ENCODE results near the gene SLC1A4.
A peak's percentile ranks its signal among the peaks of the same experiment; 100 is the strongest.
"Not testable (repeated sequence)": the region's sequence is repeated elsewhere in the genome, so short reads cannot be mapped to it uniquely, and the experiment has no call there.

SLC1A4 gene

GRCh38 chr2:64987001-64987955 lies 1.9 kb upstream of the SLC1A4 start:
- in situ Hi-C loops (cut with HindIII; ENCODE audit: low pct_ligation_motif_present, low pct_unique_long_range_greater_than_20kb, low sequenced_read_pairs), result no loop called here
- peak; percentile 40 for DNase-seq

- in situ Hi-C loops (cut with HindIII; ENCODE audit: low pct_ligation_motif_present, low pct_unique_long_range_greater_than_20kb, low sequenced_read_pairs), result no loop called here
- no peak for DNase-seq
Measured at GRCh38 chr2:64987956-64988419, 1.2 kb upstream of the SLC1A4 start.

GRCh38 chr2:64988420-64989125 lies 626 bp upstream of the SLC1A4 start:
- peak; percentile 87 for DNase-seq
- in situ Hi-C loops (cut with HindIII; ENCODE audit: low pct_ligation_motif_present, low pct_unique_long_range_greater_than_20kb, low sequenced_read_pairs), result no loop called here

- in situ Hi-C loops (cut with HindIII; ENCODE audit: low pct_ligation_motif_present, low pct_unique_long_range_greater_than_20kb, low sequenced_read_pairs), result no loop called here
- DNase-seq, result no peak
Measured at GRCh38 chr2:64989982-64990614, 899 bp downstream of the SLC1A4 start.

GRCh38 chr2:64990876-64991275 lies 1.7 kb downstream of the SLC1A4 start:
- in situ Hi-C loops (cut with HindIII; ENCODE audit: low pct_ligation_motif_present, low pct_unique_long_range_greater_than_20kb, low sequenced_read_pairs), result no loop called here
- DNase-seq, result no peak

- DNase-seq, result no peak
- in situ Hi-C loops (cut with HindIII; ENCODE audit: low pct_ligation_motif_present, low pct_unique_long_range_greater_than_20kb, low sequenced_read_pairs), result no loop called here
Measured at GRCh38 chr2:64992218-64992617, 3.0 kb downstream of the SLC1A4 start.

- DNase-seq, result no peak
- in situ Hi-C loops (cut with HindIII; ENCODE audit: low pct_ligation_motif_present, low pct_unique_long_range_greater_than_20kb, low sequenced_read_pairs), result no loop called here
Measured at GRCh38 chr2:64992990-64993389, 3.8 kb downstream of the SLC1A4 start.

GRCh38 chr2:64995041-64995440 lies 5.8 kb downstream of the SLC1A4 start:
- no peak for DNase-seq
- in situ Hi-C loops (cut with HindIII; ENCODE audit: low pct_ligation_motif_present, low pct_unique_long_range_greater_than_20kb, low sequenced_read_pairs), result no loop called here

- in situ Hi-C loops (cut with HindIII; ENCODE audit: low pct_ligation_motif_present, low pct_unique_long_range_greater_than_20kb, low sequenced_read_pairs), result no loop called here
Measured at GRCh38 chr2:64996871-64997307, 7.7 kb downstream of the SLC1A4 start.

GRCh38 chr2:64998658-64999061 lies 9.5 kb downstream of the SLC1A4 start:
- in situ Hi-C loops (cut with HindIII; ENCODE audit: low pct_ligation_motif_present, low pct_unique_long_range_greater_than_20kb, low sequenced_read_pairs), result no loop called here
- DNase-seq, result no peak

More at GRCh38 chr2:64996871-64997307, 7.7 kb downstream of the SLC1A4 start:
- DNase-seq, result no peak

- no peak for DNase-seq
- in situ Hi-C loops (cut with HindIII; ENCODE audit: low pct_ligation_motif_present, low pct_unique_long_range_greater_than_20kb, low sequenced_read_pairs), result no loop called here
Measured at GRCh38 chr2:64999754-65000153, 10.6 kb downstream of the SLC1A4 start.

GRCh38 chr2:65000644-65001043 lies 11.4 kb downstream of the SLC1A4 start:
- in situ Hi-C loops (cut with HindIII; ENCODE audit: low pct_ligation_motif_present, low pct_unique_long_range_greater_than_20kb, low sequenced_read_pairs), result no loop called here
- DNase-seq, result no peak

GRCh38 chr2:65003037-65003436 lies 13.8 kb downstream of the SLC1A4 start:
- no peak for DNase-seq
- in situ Hi-C loops (cut with HindIII; ENCODE audit: low pct_ligation_motif_present, low pct_unique_long_range_greater_than_20kb, low sequenced_read_pairs), result no loop called here

GRCh38 chr2:65004232-65004631 lies 15.0 kb downstream of the SLC1A4 start:
- DNase-seq; in situ Hi-C loops (cut with HindIII; ENCODE audit: low pct_ligation_motif_present, low pct_unique_long_range_greater_than_20kb, low sequenced_read_pairs): not testable (repeated sequence)

GRCh38 chr2:65013776-65014175 lies 24.6 kb downstream of the SLC1A4 start:
- no peak for DNase-seq
- in situ Hi-C loops (cut with HindIII; ENCODE audit: low pct_ligation_motif_present, low pct_unique_long_range_greater_than_20kb, low sequenced_read_pairs), result no loop called here

- in situ Hi-C loops (cut with HindIII; ENCODE audit: low pct_ligation_motif_present, low pct_unique_long_range_greater_than_20kb, low sequenced_read_pairs), result no loop called here
- no peak for DNase-seq
Measured at GRCh38 chr2:65015731-65016130, 26.5 kb downstream of the SLC1A4 start.

GRCh38 chr2:65016789-65017188 lies 27.6 kb downstream of the SLC1A4 start:
- DNase-seq, result no peak
- in situ Hi-C loops (cut with HindIII; ENCODE audit: low pct_ligation_motif_present, low pct_unique_long_range_greater_than_20kb, low sequenced_read_pairs), result no loop called here

- in situ Hi-C loops (cut with HindIII; ENCODE audit: low pct_ligation_motif_present, low pct_unique_long_range_greater_than_20kb, low sequenced_read_pairs), result no loop called here
- no peak for DNase-seq
Measured at GRCh38 chr2:65017335-65017734, 28.1 kb downstream of the SLC1A4 start.

- in situ Hi-C loops (cut with HindIII; ENCODE audit: low pct_ligation_motif_present, low pct_unique_long_range_greater_than_20kb, low sequenced_read_pairs), result no loop called here
- no peak for DNase-seq
Measured at GRCh38 chr2:65018141-65018582, 29.0 kb downstream of the SLC1A4 start.

Measured in ACHN (cell line).